CD14-positive monocyte (primary cell): ENCODE measurements around the gene C2orf66. TPM values are rescaled to one million over a fixed set of nuclear protein-coding genes. Genes with fewer than 3 reads are reported as not detected.

Experiments
- DNase-seq, 3 donors: peaks; one replicate each; pipeline ENCODE4 v3.0.0-alpha.2; 2011 to 2022
- H2AFZ ChIP-seq: 2 replicates; pipeline ENCODE4 v1.6.0; 2012; ENCODE audit warnings: mild to moderate bottlenecking, low read depth, low read length, inconsistent platforms; ENCODE audit not compliant: insufficient read depth, poor library complexity, severe bottlenecking
- H3K27ac ChIP-seq, 2 donors: 1 replicate in 1 of 2; 2 replicates in 1 of 2; pipeline ENCODE4 v1.5.1; 2012 to 2013; ENCODE audit warnings: low read length in 2 of 2, control low read depth in 1 of 2, inconsistent platforms in 1 of 2, low read depth in 1 of 2, mild to moderate bottlenecking in 1 of 2
- H3K27me3 ChIP-seq, 2 donors: one replicate each; pipeline versions ENCODE4 v1.6.0 to v1.6.1; 2011 to 2013; ENCODE audit warnings: low read length in 2 of 2; ENCODE audit not compliant: control insufficient read depth in 2 of 2, insufficient read depth in 2 of 2
- H3K36me3 ChIP-seq, 2 donors: replicated peaks in 1 of 2; 1 replicate in 1 of 2; 2 replicates in 1 of 2; pipeline versions ENCODE4 v1.5.1 to v1.6.1; 2012 to 2013; ENCODE audit warnings: low read length in 2 of 2, control low read depth in 1 of 2, inconsistent platforms in 1 of 2, mild to moderate bottlenecking in 1 of 2; ENCODE audit not compliant: insufficient read depth in 2 of 2, control insufficient read depth in 1 of 2
- H3K4me1 ChIP-seq, 2 donors: 1 replicate in 1 of 2; 2 replicates in 1 of 2; pipeline versions ENCODE4 v1.5.1 to v1.6.1; 2012 to 2013; ENCODE audit warnings: low read length in 2 of 2, control low read depth in 1 of 2, inconsistent platforms in 1 of 2, mild to moderate bottlenecking in 1 of 2, moderate library complexity in 1 of 2; ENCODE audit not compliant: insufficient read depth in 2 of 2, control insufficient read depth in 1 of 2
- H3K4me2 ChIP-seq: replicated peaks from 2 replicates; pipeline ENCODE3; 2012; ENCODE audit warnings: low read length, moderate library complexity, mild to moderate bottlenecking; ENCODE audit not compliant: poor library complexity, severe bottlenecking; ENCODE audit errors: extremely low read depth
- H3K4me3 ChIP-seq, 3 experiments: fragments of 200-600 bp in 1 of 3; sonication (generic) in 1 of 3; replicated peaks in 1 of 3; 1 replicate in 2 of 3; 2 replicates in 1 of 3; pipeline ENCODE4 v1.5.1; 2011 to 2013; ENCODE audit warnings: low read length in 3 of 3, mild to moderate bottlenecking in 3 of 3, control low read depth in 2 of 3, low read depth in 2 of 3, inconsistent platforms in 1 of 3, moderate library complexity in 1 of 3
- H3K79me2 ChIP-seq: 2 replicates; pipeline ENCODE4 v1.6.0; 2012; ENCODE audit warnings: mild to moderate bottlenecking, control low read depth, inconsistent platforms, low read length, moderate library complexity; ENCODE audit not compliant: insufficient read depth
- H3K9ac ChIP-seq: 2 replicates; pipeline ENCODE4 v1.6.0; 2017; ENCODE audit warnings: low read length, mild to moderate bottlenecking; ENCODE audit not compliant: insufficient read depth, poor library complexity, severe bottlenecking
- H3K9me3 ChIP-seq, 2 donors: replicated peaks in 1 of 2; 1 replicate in 1 of 2; 2 replicates in 1 of 2; pipeline versions ENCODE4 v1.5.1 to v1.6.1; 2012 to 2013; ENCODE audit warnings: low read length in 2 of 2, control low read depth in 1 of 2; ENCODE audit not compliant: control insufficient read depth in 1 of 2, insufficient read depth in 1 of 2
- H4K20me1 ChIP-seq: 2 replicates; pipeline ENCODE4 v1.6.0; 2012; ENCODE audit warnings: mild to moderate bottlenecking, low read length, control low read depth, moderate library complexity; ENCODE audit not compliant: insufficient read depth
- H3K27ac Mint-ChIP-seq, 7 donors: one replicate each; pipeline ENCODE4 v1.8.0; 2020; ENCODE audit warnings: mild to moderate bottlenecking in 7 of 7, mixed read lengths in 7 of 7, moderate library complexity in 6 of 7, inconsistent platforms in 2 of 7
- H3K27me3 Mint-ChIP-seq, 3 donors: one replicate each; pipeline ENCODE4 v1.8.0; 2021 to 2022; ENCODE audit warnings: low read depth in 3 of 3, mild to moderate bottlenecking in 3 of 3, mixed read lengths in 3 of 3, moderate library complexity in 3 of 3, inconsistent platforms in 1 of 3
- H3K36me3 Mint-ChIP-seq, 2 donors: one replicate each; pipeline ENCODE4 v1.8.0; 2020; ENCODE audit warnings: mixed read lengths in 2 of 2, inconsistent platforms in 1 of 2, mild to moderate bottlenecking in 1 of 2
- H3K4me1 Mint-ChIP-seq: one replicate; pipeline ENCODE4 v1.8.0; 2020; ENCODE audit warnings: mild to moderate bottlenecking, mixed read lengths
- H3K4me3 Mint-ChIP-seq, 2 donors: one replicate each; pipeline ENCODE4 v1.8.0; 2020; ENCODE audit warnings: mild to moderate bottlenecking in 2 of 2, mixed read lengths in 2 of 2, moderate library complexity in 1 of 2
- H3K9me3 Mint-ChIP-seq, 7 donors: one replicate each; pipeline ENCODE4 v1.8.0; 2020 to 2022; ENCODE audit warnings: mixed read lengths in 7 of 7, mild to moderate bottlenecking in 6 of 7, moderate library complexity in 6 of 7, inconsistent platforms in 2 of 7
- CTCF ChIP-seq: fragments of 200-600 bp; IDR thresholded peaks from one replicate; pipeline ENCODE4 v1.8.0; 2022; ENCODE audit warnings: antibody characterized with exemption, mild to moderate bottlenecking
- whole genome bisulfite sequencing: methylation state at CpG from one replicate; pipeline ENCODE4 v1.1.5; 2013; ENCODE audit warnings: missing lambda C conversion rate; ENCODE audit not compliant: insufficient coverage; 5-methylcytosine and 5-hydroxymethylcytosine counted together
- intact Hi-C, 2 donors: fragments of 100-400 bp; cut with micrococcal nuclease; formaldehyde crosslinking; loops; one replicate each; pipeline versions ENCODE4 v1.15.0 to v1.15.1; 2023
- polyA plus RNA-seq, 3 donors: library from polyadenylated mRNA; depleted of rRNA in 1 of 3; unstranded in 2 of 3; stranded (reverse) in 1 of 3; fragments of 300-500 nt in 2 of 3; fragments of >200 nt in 1 of 3; fragmentation: Illumina TruSeq in 2 of 3; gene quantifications; 1 replicate in 2 of 3; 2 replicates in 1 of 3; pipeline ENCODE4 v1.2.3, GENCODE V29; 2012 to 2021

The C2orf66 gene
- polyA plus RNA-seq, 3 donors = not detected

- H2AFZ ChIP-seq = no peak overlapping the region
- no peak overlapping the region for H3K9ac ChIP-seq
- no peaks in the 10 kb centered on the region for H3K27me3 ChIP-seq
- no peak overlapping the region for H3K4me2 ChIP-seq
- Mint-ChIP-seq H3K36me3 (no peaks in the 10 kb centered on the region), H3K27ac (no peak overlapping the region), H3K4me1 (no peaks in the 10 kb centered on the region), H3K9me3 (peaks cover 0 to 1% (median 0%) of the 10 kb centered on the region in 7 donors), H3K4me3 (no peak overlapping the region), H3K27me3 (peaks cover 4 to 9% (median 5%) of the 10 kb centered on the region in 3 donors)
- H3K36me3 ChIP-seq = no peaks in the 10 kb centered on the region
- H3K9me3 ChIP-seq = no peaks in the 10 kb centered on the region
- H3K27ac ChIP-seq = no peak overlapping the region
- H3K79me2 ChIP-seq = no peaks in the 10 kb centered on the region
- no peaks in the 10 kb centered on the region for H4K20me1 ChIP-seq
- no peaks in the 10 kb centered on the region for H3K4me1 ChIP-seq
- no peak for TF ChIP-seq CTCF
- no peak overlapping the region for H3K4me3 ChIP-seq
- no peak for DNase-seq
- intact Hi-C loops = no loop called here
- 60% methylated on average over 1 of the region's 2 CpGs for WGBS
Measured at GRCh38 chr2:196808083-196808665, 981 bp downstream of the C2orf66 start.

- Histone ChIP-seq H3K4me3 (no peak overlapping the region), H4K20me1 (no peaks in the 10 kb centered on the region), H3K4me1 (peaks cover 0 to 6% of the 10 kb centered on the region in 2 donors), H3K79me2 (peaks cover 1% of the 10 kb centered on the region), H3K36me3 (no peaks in the 10 kb centered on the region), H3K4me2 (no peak overlapping the region), H3K27ac (no peak overlapping the region), H3K9ac (no peak overlapping the region), H3K9me3 (no peaks in the 10 kb centered on the region), H3K27me3 (peaks cover 0 to 4% of the 10 kb centered on the region in 2 donors), H2AFZ (no peak overlapping the region)
- no CpG with 5 or more reads among the region's 1 CpG for WGBS
- intact Hi-C loops = no loop called here
- Mint-ChIP-seq H3K9me3 (peaks cover 0 to 2% (median 0%) of the 10 kb centered on the region in 7 donors), H3K36me3 (no peaks in the 10 kb centered on the region), H3K27ac (no peak overlapping the region), H3K4me1 (peaks cover 4% of the 10 kb centered on the region), H3K4me3 (no peak overlapping the region), H3K27me3 (peaks cover 2 to 11% (median 9%) of the 10 kb centered on the region in 3 donors)
- DNase-seq = no peak
- no peak for TF ChIP-seq CTCF
Measured at GRCh38 chr2:196804381-196804780, 4.8 kb downstream of the C2orf66 start.
